SU-DHL-6 (cell line): ENCODE data around the gene PCYT2.

ENCODE experiments used
- CTCF ChIP-seq: fragments of 200-600 bp; sonication (generic); IDR thresholded peaks from one replicate; pipeline ENCODE4 v1.5.1; 2017; ENCODE audit warnings: antibody characterized with exemption, mild to moderate bottlenecking, low read length, moderate library complexity; ENCODE audit not compliant: insufficient read depth, poor library complexity, severe bottlenecking
- EZH2phosphoT487 ChIP-seq: fragments of 200-600 bp; sonication (generic), shearing (Covaris generic); conservative IDR thresholded peaks from 2 replicates; pipeline ENCODE4 v1.6.1; 2018; ENCODE audit warnings: mild to moderate bottlenecking, antibody characterized with exemption, low read length, moderate library complexity, mixed read lengths

GRCh38 chr17:81907219-81908145, 3.7 kb downstream of the PCYT2 start:
- TF ChIP-seq CTCF (no peak), EZH2phosphoT487 (no peak)
